ENCODE data around the gene SHB.

Gene SHB

DNA sequence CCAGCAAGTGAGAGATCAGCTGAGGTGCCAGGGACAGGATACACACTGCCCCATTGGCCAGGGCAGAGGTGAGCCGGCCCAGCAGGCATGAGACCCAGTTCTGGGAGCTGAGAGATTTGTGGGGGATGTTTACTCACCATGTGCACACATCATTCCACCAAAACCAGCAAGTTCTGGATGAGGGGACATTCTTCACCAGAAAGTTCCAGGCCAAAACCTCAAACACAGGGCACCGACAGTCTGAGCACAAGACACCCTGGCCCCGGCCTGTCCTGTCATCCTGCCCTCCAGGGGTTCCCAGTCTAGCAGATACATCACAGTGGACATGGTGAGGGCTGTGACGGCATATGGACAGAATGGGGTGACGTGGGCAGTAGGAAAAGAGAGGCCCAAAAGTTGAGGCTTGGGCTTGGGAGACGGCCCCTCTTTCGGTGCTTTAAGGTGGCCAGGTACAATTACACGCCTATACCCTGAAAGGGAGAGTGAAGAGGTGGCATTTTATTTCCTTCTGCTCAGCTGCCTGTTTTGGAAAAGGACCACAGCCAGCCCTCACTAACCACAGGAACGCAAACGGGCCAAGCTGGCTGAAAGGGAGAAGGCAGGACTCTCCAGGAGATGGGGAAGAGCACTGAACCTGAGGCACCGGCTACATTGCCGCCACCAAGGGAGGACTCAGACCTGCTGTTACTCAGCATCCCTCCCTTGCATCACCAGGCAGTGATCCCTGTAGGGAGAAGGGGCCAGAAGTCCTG, 64.0 kb downstream of the SHB start:
- DNase-seq (ENCODE audit: low spot score): no peak

DNA sequence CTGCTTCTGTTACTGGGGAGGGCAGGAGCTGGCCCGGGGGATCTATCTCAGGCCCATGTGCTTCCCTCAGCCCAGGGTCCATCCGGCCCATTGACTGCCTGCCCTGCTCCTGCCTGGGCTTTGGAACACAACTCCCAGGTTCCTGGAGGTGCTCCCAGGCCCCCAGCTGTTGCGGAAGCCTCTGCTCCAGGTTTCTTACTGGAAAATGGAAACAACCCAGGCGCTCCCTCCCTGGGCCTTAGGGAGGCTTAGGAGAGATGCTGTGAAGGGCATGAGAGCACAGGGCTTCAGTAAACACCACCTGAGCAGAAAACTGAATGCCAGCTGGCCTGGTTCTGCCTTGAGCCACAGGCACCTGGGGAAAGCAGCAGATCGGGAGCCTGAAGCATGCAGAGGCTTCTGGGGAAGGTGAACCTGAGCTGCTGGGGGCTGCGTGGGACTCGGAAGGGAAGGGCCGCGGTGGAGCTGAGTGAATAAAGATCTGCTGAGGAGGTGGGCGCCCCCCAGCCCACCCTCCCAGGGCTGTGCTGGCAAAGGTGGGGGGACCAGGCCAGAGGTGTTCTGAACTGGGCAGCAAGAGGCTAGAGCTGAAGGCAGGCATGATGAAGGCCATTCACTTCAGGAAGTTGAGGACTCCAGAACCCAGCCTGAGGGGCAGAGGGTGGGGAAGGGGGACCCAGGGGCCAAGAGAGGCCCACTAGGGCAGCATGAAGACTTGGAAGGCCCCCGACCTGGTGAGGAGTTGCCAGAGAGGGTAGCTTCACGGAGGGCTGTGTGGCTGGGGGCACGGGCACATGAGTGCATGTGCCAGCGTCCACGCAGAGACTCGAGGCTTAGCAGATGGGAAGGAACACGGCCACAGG, 64.8 kb downstream of the SHB start:
- DNase-seq (ENCODE audit: low spot score): no peak

DNA sequence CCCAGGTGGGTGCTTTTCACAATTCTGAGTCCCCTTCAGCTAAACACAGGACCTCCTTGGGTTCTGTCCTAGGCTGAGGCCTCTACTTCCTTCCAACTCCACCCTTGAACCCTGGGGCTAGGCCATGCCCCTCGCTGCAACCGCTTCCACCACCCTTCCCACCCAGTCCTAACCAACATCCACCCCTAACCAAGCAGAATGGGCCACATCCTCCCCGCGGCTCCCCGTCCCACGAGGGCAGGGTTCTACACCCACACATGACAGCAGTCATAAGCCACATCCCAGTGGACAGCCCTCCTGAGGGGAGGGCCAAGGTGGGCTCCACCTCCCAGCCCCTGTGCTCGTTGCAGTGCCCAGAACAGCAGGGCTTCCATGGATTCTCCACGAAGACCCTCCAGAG, 65.8 kb downstream of the SHB start:
- peak; percentile 5 for DNase-seq (ENCODE audit: low spot score)

DNA sequence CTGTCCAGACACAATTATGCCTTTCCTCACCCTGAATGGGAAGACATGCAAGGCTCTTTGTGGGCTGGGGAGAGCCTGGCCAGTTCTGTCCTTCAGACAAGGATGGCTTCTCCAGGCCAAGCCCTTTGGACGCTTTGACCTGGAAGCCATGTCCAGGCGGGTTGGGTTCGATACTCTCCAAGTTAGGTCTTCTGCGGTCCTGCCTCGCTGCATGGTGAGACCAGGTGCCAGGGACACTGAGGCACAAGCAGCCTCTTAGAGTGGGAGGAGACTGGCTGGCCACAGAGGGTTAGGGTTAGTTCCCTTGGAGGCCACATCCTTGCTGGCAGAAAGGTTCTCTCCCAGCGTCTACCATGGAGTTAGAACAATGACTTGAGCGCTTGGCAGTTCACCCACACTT, 67.6 kb downstream of the SHB start:
- DNase-seq (ENCODE audit: low spot score): no peak

DNA sequence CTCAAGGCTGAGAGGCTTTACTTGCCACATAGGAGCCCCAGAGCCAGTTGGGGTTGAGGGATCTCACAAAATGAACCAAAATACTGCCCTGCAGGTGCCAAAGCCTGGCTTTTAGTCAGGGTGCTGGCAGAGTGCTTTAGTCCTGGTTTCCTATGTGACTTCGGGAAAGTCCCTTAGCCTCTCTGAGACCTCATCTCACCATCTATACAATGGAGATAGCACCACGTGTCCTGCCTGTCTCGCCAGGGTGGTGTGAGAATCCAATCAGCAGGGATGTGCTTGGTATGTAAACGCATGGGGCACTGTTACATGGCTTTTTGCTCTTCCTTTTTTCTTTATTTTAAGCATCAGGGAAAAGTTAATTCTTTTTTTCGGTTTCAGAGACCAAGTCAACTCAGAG, 68.3 kb downstream of the SHB start:
- DNase-seq (ENCODE audit: low spot score): no peak

DNA sequence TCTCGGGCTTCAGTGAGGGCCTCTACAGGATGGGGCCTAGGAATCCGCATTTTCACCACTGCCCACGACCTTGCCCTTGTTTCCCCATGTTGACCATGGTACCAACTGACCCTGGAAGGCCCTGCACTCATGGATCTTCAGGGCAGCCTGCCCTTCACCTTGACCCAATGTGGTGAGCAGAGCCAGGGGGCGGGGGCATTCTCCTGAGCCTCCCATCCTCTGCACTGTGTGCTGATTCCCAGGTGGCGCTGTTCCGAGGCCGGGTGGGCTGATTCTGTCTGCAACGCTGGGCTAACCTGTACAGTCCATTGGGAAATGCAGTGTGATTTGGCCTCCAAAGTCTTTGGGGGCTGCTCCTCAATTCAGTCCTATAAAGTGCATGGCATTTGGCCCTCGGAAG, 68.7 kb downstream of the SHB start:
- no peak for DNase-seq (ENCODE audit: low spot score)

DNA sequence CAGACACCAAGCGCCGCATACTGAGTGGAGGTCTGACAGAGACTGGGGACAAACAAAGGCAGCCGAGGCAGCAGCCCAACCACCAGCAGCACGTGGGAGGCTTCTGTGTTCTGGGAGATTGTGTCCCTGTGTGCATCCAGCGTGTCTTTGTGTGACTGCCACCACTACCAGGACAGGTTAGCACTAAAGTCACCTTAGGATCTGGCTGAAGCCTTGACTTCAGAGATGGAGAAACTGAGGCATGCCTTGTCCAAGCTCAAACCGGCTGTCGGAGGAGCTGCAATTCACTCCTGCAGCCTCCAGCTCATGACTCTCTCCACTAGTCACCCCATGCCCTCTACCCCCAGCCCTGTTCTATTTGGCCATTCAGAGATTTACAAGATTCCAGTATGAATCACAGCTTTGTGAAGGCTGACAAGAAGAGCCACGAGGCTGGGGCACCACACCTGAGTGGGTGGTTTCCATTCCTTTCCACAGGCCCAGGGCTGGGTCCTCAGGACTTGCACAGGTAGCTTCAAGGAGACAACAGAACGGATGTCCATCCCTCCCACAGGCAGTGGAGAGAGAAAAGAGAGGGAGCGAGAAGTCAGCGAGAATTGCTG, 69.3 kb downstream of the SHB start:
- no peak for DNase-seq (ENCODE audit: low spot score)

DNA sequence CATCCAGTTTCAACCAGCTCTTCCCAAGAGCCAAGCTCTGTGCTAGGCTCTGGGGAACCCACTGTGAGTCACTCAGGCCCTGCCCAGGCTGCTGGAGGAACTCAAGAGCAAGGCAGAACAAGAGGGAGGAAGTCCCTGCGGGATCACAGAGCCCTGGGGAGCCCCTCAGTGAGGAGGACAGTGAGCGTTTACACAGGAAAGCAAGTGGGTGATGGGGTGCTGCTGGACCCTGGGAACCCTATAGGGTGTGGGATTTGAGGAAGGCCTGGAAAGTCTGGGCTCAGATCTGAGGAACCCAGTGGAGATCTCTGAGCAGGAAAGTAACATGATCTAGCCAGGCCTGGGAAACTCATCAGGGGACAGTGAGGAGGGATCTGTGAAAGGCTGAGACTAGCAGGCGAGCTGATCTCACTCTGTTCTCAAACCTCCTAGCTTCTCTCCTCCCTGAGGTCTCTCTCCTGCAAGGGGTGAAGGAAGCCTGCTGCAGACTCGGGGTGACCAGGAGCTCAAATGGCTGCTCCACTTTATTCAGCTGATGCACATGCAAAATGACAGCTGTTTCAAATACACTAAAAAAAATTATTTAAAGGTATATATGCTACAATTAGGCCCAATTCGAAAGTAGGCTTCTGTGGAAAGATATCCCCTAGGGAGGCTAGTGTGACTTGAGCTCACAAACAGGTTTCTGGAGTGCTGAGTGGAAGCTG, 70.0 kb downstream of the SHB start:
- DNase-seq (ENCODE audit: low spot score): no peak

DNA sequence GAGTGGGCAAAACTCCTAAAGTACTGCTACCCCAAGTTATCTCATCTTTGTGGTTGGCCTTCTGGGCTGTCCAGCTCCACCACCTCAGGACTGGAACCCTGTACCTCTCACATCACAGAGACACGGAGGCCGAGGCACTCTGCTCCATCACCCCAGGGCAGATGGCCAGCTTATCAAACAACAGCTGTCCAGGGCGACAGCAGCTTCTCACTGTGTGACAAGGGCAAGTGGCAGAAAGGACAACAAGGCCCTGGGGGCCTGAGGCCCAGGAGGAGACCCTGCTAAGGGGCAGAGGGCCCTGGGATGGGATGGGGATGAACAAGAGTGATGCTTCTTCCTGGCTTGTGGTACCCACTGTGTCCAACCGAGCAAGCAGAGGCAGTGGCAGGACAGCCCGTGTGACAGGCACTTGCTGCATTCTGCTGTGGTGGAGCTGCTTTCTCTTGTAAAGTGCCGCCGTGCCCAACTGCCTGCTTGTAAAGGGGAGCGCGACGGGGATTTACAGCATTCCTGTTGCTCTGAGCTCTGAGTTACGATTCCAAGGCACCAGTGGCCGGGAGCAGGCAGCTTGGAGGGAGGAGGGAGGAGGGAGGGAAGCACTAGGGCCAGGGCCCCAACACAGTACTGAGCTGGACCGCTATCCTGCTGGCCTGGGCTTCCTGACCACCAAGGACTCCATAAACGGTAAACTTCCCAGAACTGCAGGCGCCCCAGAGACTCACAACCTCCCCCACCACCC, 71.2 kb downstream of the SHB start:
- DNase-seq (ENCODE audit: low spot score): no peak

DNA sequence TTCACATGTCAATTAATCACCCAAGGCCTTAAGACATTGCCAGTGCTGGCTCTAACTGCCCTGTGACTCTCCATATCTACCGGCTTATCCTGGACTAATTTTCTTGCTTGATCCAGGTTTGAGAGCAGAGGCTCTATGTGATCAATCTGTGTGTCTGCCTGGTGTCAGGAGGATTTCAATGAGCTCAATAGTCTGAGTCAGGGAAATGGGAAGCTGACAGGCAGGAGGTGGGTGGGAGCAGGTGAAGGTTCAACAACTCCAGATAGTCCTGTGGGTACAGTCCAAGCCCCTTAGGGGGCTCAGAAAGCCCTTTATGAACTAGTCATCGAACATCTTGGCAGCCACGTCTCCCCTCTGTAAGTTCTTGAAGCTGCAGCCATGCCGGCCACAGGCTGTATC, 72.2 kb downstream of the SHB start:
- no peak for DNase-seq (ENCODE audit: low spot score)

DNA sequence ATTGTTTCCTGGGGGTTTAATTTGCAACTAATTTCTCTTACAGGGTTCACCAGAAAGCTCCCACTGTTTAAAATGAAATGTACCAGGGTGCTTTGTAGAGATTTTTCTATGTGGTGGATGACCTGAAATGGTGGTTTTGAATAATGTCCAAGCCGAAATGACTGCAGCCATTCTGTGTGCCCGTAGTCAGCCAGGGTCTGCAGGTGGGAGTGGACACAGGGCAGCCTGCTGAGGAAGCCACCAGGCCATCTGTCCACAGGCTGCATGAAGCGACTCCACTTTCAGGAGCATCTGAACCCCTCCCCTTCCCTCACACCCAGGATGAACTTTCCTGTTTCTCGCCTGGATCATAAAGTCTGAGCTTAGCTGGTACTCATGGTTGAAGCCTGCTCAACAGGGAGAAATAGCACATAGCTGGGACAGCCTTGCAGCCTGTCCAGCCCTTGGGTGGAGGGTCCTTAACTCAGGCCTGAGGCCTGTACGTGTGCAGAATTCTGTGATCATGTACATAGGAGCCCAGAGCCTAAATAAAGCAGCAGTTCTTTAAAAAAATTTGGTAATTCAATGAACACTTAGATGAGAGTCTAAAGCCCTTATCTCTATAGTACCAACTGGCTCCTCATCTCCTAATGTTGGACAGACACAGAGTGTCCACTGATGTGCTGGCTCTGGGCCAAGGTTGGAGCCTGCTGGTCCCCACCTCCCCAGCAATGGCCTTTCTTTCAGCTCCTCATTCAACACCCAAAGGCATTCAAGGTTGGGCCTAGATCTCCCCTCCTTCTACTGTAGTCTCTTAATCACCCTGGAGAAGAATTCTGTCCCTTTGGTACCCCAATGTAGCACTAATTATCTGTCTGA, 72.8 kb downstream of the SHB start:
- no peak for DNase-seq (ENCODE audit: low spot score)

DNA sequence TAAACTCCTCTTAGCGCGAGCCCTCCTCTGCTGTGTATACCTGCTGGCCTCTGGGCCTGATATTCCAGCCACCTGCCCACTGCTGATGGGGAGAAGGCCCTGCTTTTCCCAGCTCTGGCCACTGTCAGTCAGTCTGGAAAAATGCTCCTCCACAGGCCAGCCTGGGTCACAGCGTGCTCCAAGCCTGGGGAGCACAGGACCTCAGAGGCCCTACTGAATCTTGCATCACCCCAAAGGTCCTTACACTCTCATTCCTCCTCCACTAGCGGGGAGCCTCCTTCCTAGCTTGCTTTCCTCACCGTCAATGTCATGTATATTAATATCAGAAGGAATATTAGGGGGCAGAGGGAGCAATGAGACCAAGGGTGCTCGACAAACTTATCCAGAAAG, 73.7 kb downstream of the SHB start:
- DNase-seq (ENCODE audit: low spot score): no peak

DNA sequence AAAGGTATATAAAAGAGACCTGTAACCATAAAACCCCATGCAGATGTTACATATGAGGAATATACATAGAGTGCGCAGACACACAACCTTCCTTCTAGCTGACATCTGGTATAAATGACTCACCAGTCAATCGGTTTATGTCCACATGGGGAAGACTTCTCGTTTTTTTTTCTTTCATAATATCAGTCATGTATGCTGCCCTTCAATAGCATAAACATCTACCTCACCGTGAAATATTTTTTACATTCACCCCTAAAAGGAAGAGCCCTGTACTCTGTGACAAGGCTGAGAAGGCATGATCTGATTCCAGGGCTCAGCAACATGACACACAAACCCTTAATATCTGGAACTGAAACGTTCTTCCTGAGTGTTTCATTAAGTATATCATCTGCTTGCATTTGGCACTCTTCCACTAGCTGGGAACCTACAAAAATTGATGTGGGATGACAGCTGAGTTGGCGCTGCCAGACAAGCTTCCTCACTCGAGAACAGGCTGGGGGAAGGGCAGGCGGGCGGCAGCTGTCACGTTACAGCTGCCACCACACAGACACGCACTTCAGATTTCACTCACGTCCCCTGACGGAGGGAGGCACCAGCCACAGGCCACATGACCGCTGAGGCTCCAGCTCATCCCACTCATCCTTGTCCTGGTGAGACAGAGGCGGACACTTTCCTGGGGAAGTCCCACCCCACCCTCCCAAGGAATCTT, 74.2 kb downstream of the SHB start:
- DNase-seq (ENCODE audit: low spot score): no peak

DNA sequence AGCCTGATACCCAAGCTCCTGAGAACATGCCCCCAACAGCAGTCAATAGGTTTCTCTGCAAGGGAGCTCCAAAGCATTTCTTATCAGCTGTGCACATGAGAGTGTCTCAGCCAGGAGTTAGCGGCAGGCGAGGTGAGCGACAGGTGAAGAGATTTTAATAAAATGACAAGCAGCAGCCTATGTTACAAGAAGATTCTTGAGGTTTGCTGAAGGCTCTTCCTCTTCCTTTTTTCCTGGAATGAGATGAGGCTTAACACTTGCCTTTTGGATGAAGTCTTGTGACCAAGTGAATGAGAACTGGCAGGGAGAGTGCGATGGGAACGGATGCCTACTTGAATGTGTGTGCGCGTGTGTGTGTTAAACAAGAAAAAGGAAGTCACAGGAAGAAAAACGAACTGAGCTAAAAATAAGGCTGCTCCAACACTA, 76.1 kb downstream of the SHB start:
- no peak for DNase-seq (ENCODE audit: low spot score)

DNA sequence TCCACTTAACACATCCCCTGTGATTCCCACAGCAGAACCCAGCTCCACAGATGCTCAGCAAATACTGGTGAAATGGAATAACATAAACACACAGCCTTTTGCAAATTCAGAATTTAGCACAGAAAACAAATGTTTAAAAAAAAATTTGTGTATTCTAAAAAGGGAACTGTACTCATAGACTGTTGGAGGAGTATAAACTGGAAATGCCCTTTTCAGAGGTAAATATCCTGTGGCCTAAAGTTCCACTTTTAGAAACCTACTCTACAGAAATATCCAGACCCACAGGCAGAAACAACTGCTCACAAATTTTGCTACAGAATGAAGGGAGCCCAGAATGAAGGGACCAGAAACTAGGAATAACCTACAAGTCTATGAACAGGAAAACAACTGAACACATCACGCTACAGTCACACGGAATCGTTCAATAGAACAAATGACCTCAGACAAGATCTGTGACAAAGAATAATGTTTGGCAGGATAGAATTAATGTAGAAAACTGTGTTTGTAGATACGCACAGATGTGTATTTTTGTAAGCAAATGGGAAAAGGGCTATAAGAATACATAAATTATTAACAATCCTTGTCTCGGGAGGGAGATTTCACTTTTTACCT, 78.5 kb downstream of the SHB start:
- DNase-seq (ENCODE audit: low spot score): no peak

DNA sequence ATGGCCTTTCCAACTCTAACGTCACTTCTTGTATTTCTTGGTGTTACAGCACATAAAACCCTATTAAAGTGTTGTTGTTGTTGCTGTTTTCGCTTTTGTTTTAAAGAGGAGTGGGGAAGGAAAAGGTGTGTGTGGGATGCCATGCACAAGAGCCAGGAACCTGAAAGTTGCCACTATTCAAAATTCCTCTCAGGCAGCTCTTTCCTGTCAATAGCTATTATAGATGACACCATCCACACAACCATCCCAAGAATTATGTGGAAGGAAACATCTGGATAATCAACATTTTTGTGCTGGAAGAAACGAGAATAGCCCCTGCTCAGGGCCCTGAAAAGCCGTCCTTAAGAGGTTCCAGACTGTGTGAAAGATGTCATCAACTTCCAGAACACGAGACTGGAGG, 79.3 kb downstream of the SHB start:
- DNase-seq (ENCODE audit: low spot score): no peak

DNA sequence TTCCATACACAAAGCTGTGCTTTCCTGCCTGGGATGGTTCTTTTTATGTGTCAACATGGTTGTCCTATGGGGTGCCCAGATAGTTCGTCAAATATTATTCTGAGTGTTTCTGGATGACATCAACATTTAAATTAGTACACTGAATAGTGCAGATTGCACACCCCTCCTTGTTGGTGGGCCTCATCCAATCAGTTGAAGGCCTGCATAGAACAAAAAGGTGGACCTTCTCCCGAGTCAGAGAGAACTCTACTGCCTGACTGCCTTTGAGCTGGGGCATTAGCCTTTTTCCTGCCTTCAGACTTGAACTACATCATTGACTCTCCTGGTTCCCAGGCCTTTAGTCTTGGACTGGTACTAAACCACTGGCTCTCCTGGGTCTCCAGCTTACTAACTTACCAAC, 80.4 kb downstream of the SHB start:
- DNase-seq (ENCODE audit: low spot score): no peak

DNA sequence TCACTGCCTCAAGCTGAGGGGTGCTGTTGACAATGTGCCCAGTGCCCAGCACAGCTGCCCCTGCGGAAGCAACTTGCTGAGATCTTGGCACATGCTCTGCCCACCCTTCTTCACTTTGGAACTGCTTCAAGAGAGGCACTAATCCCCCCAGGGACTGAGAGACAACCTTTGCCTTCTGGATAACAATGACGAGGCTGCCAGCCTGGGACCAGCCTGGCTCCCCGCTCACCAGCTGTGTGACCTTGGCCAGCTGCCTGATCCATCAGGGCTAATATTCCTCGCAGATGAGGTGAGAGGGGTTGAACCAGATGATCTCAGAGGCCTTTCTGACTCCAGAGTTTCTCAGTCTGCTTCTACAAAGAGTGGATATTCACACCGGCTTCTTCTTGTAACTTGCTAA, 81.0 kb downstream of the SHB start:
- no peak for DNase-seq (ENCODE audit: low spot score)

DNA sequence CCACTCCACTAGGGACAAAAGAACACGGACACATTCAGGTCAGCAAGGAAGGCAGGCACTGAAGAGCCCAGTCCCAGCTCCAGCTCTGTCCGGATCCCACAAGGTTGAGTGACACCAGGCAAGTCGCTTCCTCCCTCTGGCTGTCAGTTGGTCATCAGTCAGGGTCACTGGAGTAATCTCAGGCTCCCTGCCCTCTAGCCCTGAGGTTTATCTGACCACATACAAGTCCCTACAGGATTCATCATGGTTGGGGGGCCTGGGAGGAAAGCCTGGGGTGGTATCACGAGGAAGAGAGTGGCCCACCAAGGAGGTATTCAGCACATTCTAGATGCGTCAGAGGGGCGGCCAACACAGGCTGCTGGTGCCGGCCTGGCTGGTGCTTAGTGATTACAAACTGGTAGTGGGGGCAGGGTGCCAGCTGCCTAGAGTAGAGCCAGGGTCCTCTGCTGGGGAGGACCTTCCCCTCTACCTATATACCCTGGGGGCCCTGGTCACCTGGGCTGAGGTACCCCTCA, 81.5 kb downstream of the SHB start:
- no peak for DNase-seq (ENCODE audit: low spot score)

Measured in CD4-positive, alpha-beta T cell treated with Interleukin-15 for 4 hours (primary cell).